Measurements from ENCODE around the gene PCOLCE2. TPM values are rescaled to one million over a fixed set of nuclear protein-coding genes. Genes with fewer than 3 reads are reported as not detected.

PCOLCE2 gene
- total and polyA plus RNA-seq, 7 experiments from 2014 or later: not detected

GRCh38 chr3:142858043-142858442 is 30.8 kb downstream of the PCOLCE2 start:
- Mint-ChIP-seq H3K27me3 (peaks cover 22 to 28% (median 25%) of the 10 kb centered on the region in 5 donors), H3K9me3 (no peaks in the 10 kb centered on the region), H3K4me1 (peaks cover 0 to 2% (median under 1%) of the 10 kb centered on the region in 7 donors), H3K36me3 (no peaks in the 10 kb centered on the region), H3K4me3 (no peak overlapping the region), H3K27ac (no peak overlapping the region)
- Histone ChIP-seq H3K4me1 (ENCODE audit: control insufficient read depth in 2 of 2, insufficient read depth in 2 of 2, low read length in 2 of 2) (no peaks in the 10 kb centered on the region), H3K9me3 (ENCODE audit: control insufficient read depth in 2 of 3, low read length in 3 of 3) (no peaks in the 10 kb centered on the region), H3K4me3 (ENCODE audit: low read length) (no peak overlapping the region), H3K27me3 (ENCODE audit: control insufficient read depth in 2 of 2, insufficient read depth in 2 of 2, low read length in 2 of 2) (no peaks in the 10 kb centered on the region), H3K36me3 (ENCODE audit: control insufficient read depth in 2 of 3, insufficient read depth in 3 of 3, low read length in 3 of 3) (no peaks in the 10 kb centered on the region), H3K27ac (ENCODE audit: low read depth, low read length) (no peak overlapping the region)
- ATAC-seq (no peak), DNase-seq (no peak)
- CTCF ChIA-PET: no interaction called here
- intact Hi-C loops (cut with micrococcal nuclease): no loop called here
- POLR2A ChIA-PET: no interaction called here

- no peaks in the 10 kb centered on the region for H3K36me3 Mint-ChIP-seq
- no peak for DNase-seq
- peaks cover 15 to 25% (median 21%) of the 10 kb centered on the region in 5 donors for H3K27me3 Mint-ChIP-seq
- intact Hi-C loops (cut with micrococcal nuclease): no loop called here
- no peaks in the 10 kb centered on the region for H3K9me3 Mint-ChIP-seq
- Histone ChIP-seq H3K27ac (ENCODE audit: low read depth, low read length) (no peak overlapping the region), H3K27me3 (ENCODE audit: control insufficient read depth in 2 of 2, insufficient read depth in 2 of 2, low read length in 2 of 2) (no peaks in the 10 kb centered on the region), H3K4me3 (ENCODE audit: low read length) (no peak overlapping the region), H3K36me3 (ENCODE audit: control insufficient read depth in 2 of 3, insufficient read depth in 3 of 3, low read length in 3 of 3) (no peaks in the 10 kb centered on the region), H3K4me1 (ENCODE audit: control insufficient read depth in 2 of 2, insufficient read depth in 2 of 2, low read length in 2 of 2) (no peaks in the 10 kb centered on the region), H3K9me3 (ENCODE audit: control insufficient read depth in 2 of 3, low read length in 3 of 3) (no peaks in the 10 kb centered on the region)
- ATAC-seq: no peak
- ChIA-PET CTCF (no interaction called here), POLR2A (no interaction called here)
- no peak overlapping the region for H3K27ac Mint-ChIP-seq
- no peak overlapping the region for H3K4me3 Mint-ChIP-seq
- no peaks in the 10 kb centered on the region for H3K4me1 Mint-ChIP-seq
Measured at GRCh38 chr3:142857056-142857455, 31.8 kb downstream of the PCOLCE2 start.

GRCh38 chr3:142853270-142854168 is 35.4 kb downstream of the PCOLCE2 start:
- Mint-ChIP-seq H3K9me3 (no peaks in the 10 kb centered on the region), H3K27ac (no peak overlapping the region), H3K4me3 (no peak overlapping the region), H3K27me3 (peaks cover 0 to 15% (median 5%) of the 10 kb centered on the region in 5 donors), H3K4me1 (no peaks in the 10 kb centered on the region), H3K36me3 (no peaks in the 10 kb centered on the region)
- Histone ChIP-seq H3K9me3 (ENCODE audit: control insufficient read depth in 2 of 3, low read length in 3 of 3) (no peaks in the 10 kb centered on the region), H3K4me1 (ENCODE audit: control insufficient read depth in 2 of 2, insufficient read depth in 2 of 2, low read length in 2 of 2) (no peaks in the 10 kb centered on the region), H3K36me3 (ENCODE audit: control insufficient read depth in 2 of 3, insufficient read depth in 3 of 3, low read length in 3 of 3) (no peaks in the 10 kb centered on the region), H3K4me3 (ENCODE audit: low read length) (no peak overlapping the region), H3K27ac (ENCODE audit: low read depth, low read length) (no peak overlapping the region), H3K27me3 (ENCODE audit: control insufficient read depth in 2 of 2, insufficient read depth in 2 of 2, low read length in 2 of 2) (no peaks in the 10 kb centered on the region)
- ChIA-PET POLR2A (interaction anchor here (0.8 kb wide), 1 partner anchor 10 kb away, joined by 3 read pairs; no protein-coding TSS in a partner anchor), CTCF (no interaction called here)
- DNase-seq (no peak), ATAC-seq (no peak)
- intact Hi-C loops (cut with micrococcal nuclease): no loop called here

GRCh38 chr3:142852009-142852408 is 36.9 kb downstream of the PCOLCE2 start:
- H3K27me3 Mint-ChIP-seq: peaks cover 0 to 13% (median 6%) of the 10 kb centered on the region in 5 donors
- no peaks in the 10 kb centered on the region for H3K4me1 Mint-ChIP-seq
- H3K4me1 ChIP-seq (ENCODE audit: control insufficient read depth in 2 of 2, insufficient read depth in 2 of 2, low read length in 2 of 2): no peaks in the 10 kb centered on the region
- H3K36me3 ChIP-seq (ENCODE audit: control insufficient read depth in 2 of 3, insufficient read depth in 3 of 3, low read length in 3 of 3): no peaks in the 10 kb centered on the region
- H3K4me3 Mint-ChIP-seq: no peak overlapping the region
- no peaks in the 10 kb centered on the region for H3K36me3 Mint-ChIP-seq
- ChIA-PET POLR2A (no interaction called here), CTCF (no interaction called here)
- H3K9me3 Mint-ChIP-seq: no peaks in the 10 kb centered on the region
- no peak overlapping the region for H3K27ac Mint-ChIP-seq
- no peak overlapping the region for H3K4me3 ChIP-seq (ENCODE audit: low read length)
- intact Hi-C loops (cut with micrococcal nuclease): no loop called here
- DNase-seq: no peak
- ATAC-seq: no peak
- no peaks in the 10 kb centered on the region for H3K9me3 ChIP-seq (ENCODE audit: control insufficient read depth in 2 of 3, low read length in 3 of 3)
- H3K27ac ChIP-seq (ENCODE audit: low read depth, low read length): no peak overlapping the region
- H3K27me3 ChIP-seq (ENCODE audit: control insufficient read depth in 2 of 2, insufficient read depth in 2 of 2, low read length in 2 of 2): no peaks in the 10 kb centered on the region

- ATAC-seq (peak; percentile 92), DNase-seq (no peak)
- Mint-ChIP-seq H3K27me3 (peaks cover 0 to 11% (median 6%) of the 10 kb centered on the region in 5 donors), H3K9me3 (no peaks in the 10 kb centered on the region), H3K36me3 (no peaks in the 10 kb centered on the region), H3K4me3 (no peak overlapping the region), H3K4me1 (no peaks in the 10 kb centered on the region), H3K27ac (no peak overlapping the region)
- H3K9me3 ChIP-seq (ENCODE audit: control insufficient read depth in 2 of 3, low read length in 3 of 3): no peaks in the 10 kb centered on the region
- H3K27me3 ChIP-seq (ENCODE audit: control insufficient read depth in 2 of 2, insufficient read depth in 2 of 2, low read length in 2 of 2): no peaks in the 10 kb centered on the region
- H3K4me3 ChIP-seq (ENCODE audit: low read length): no peak overlapping the region
- ChIA-PET POLR2A (no interaction called here), CTCF (no interaction called here)
- intact Hi-C loops (cut with micrococcal nuclease): no loop called here
- H3K36me3 ChIP-seq (ENCODE audit: control insufficient read depth in 2 of 3, insufficient read depth in 3 of 3, low read length in 3 of 3): no peaks in the 10 kb centered on the region
- no peak overlapping the region for H3K27ac ChIP-seq (ENCODE audit: low read depth, low read length)
- H3K4me1 ChIP-seq (ENCODE audit: control insufficient read depth in 2 of 2, insufficient read depth in 2 of 2, low read length in 2 of 2): no peaks in the 10 kb centered on the region
Measured at GRCh38 chr3:142850395-142851023, 38.4 kb downstream of the PCOLCE2 start.

- ATAC-seq (no peak), DNase-seq (no peak)
- H3K4me3 ChIP-seq (ENCODE audit: low read length): no peak overlapping the region
- ChIA-PET CTCF (interaction anchor here (0.5 kb wide), 1 partner anchor 25 kb away, joined by 3 read pairs; no protein-coding TSS in a partner anchor), POLR2A (no interaction called here)
- Mint-ChIP-seq H3K36me3 (no peaks in the 10 kb centered on the region), H3K4me3 (no peak overlapping the region), H3K27me3 (peaks cover 0 to 11% (median 0%) of the 10 kb centered on the region in 5 donors), H3K27ac (no peak overlapping the region), H3K4me1 (no peaks in the 10 kb centered on the region), H3K9me3 (peaks cover 0 to 4% (median 0%) of the 10 kb centered on the region in 11 donors)
- no peaks in the 10 kb centered on the region for H3K36me3 ChIP-seq (ENCODE audit: control insufficient read depth in 2 of 3, insufficient read depth in 3 of 3, low read length in 3 of 3)
- intact Hi-C loops (cut with micrococcal nuclease): no loop called here
- no peaks in the 10 kb centered on the region for H3K4me1 ChIP-seq (ENCODE audit: control insufficient read depth in 2 of 2, insufficient read depth in 2 of 2, low read length in 2 of 2)
- H3K27me3 ChIP-seq (ENCODE audit: control insufficient read depth in 2 of 2, insufficient read depth in 2 of 2, low read length in 2 of 2): no peaks in the 10 kb centered on the region
- H3K27ac ChIP-seq (ENCODE audit: low read depth, low read length): no peak overlapping the region
- H3K9me3 ChIP-seq (ENCODE audit: control insufficient read depth in 2 of 3, low read length in 3 of 3): no peaks in the 10 kb centered on the region
Measured at GRCh38 chr3:142849148-142849547, 39.7 kb downstream of the PCOLCE2 start.

Data from naive thymus-derived CD4-positive, alpha-beta T cell (primary cell).